Adrenal gland (tissue), 12 donors: ENCODE measurements around the gene SLC8B1. TPM values are rescaled to one million over a fixed set of nuclear protein-coding genes. Genes with fewer than 3 reads are reported as not detected.

Source experiments
- DNase-seq, 7 donors: peaks; one replicate each; pipeline ENCODE4 v3.0.0-alpha.2; 2019 to 2020
- H3K27ac ChIP-seq, 5 donors: fragments of 200-600 bp; sonication (generic) in 4 of 5; 1 replicate in 3 of 5; 2 replicates in 2 of 5; pipeline versions ENCODE4 v1.5.1 to v1.8.0; 2016 to 2020; ENCODE audit warnings: mild to moderate bottlenecking in 1 of 5
- H3K27me3 ChIP-seq: fragments of 200-600 bp; 2 replicates; pipeline ENCODE4 v1.8.0; 2021
- H3K36me3 ChIP-seq, 2 donors: fragments of 200-600 bp; replicated peaks in 1 of 2; 1 replicate in 1 of 2; 2 replicates in 1 of 2; pipeline versions ENCODE4 v1.5.1 to v1.8.0; 2018 to 2022
- H3K4me1 ChIP-seq, 2 donors: fragments of 200-600 bp; replicated peaks in 1 of 2; 1 replicate in 1 of 2; 2 replicates in 1 of 2; pipeline versions ENCODE4 v1.5.1 to v1.8.0; 2018 to 2021
- H3K4me3 ChIP-seq, 4 donors: fragments of 200-600 bp; sonication (generic) in 3 of 4; one replicate each; pipeline ENCODE4 v1.5.1; 2016 to 2018
- H3K9me3 ChIP-seq, 3 donors: fragments of 200-600 bp; sonication (generic) in 1 of 3; replicated peaks in 1 of 3; 1 replicate in 2 of 3; 2 replicates in 1 of 3; pipeline versions ENCODE4 v1.5.1 to v1.8.0; 2016 to 2021
- POLR2A ChIP-seq, 2 donors: fragments of 450-650 bp; IDR thresholded peaks; one replicate each; pipeline ENCODE4 v1.6.1; 2017; ENCODE audit warnings: antibody characterized with exemption in 2 of 2, mild to moderate bottlenecking in 2 of 2, moderate library complexity in 1 of 2
- whole genome bisulfite sequencing, 4 donors: extraction: QIAGEN DNeasy Blood & Tissue Kit in 2 of 4; methylation state at CpG; one replicate each; pipeline versions ENCODE4 v1.1.5 to v1.1.7; 2013 to 2017; 5-methylcytosine and 5-hydroxymethylcytosine counted together
- intact Hi-C, 2 donors: fragments of 100-400 bp; cut with DNase I; formaldehyde crosslinking; loops; one replicate each; pipeline versions ENCODE4 v1.14.1 to v1.15.0; 2022 to 2023
- polyA plus RNA-seq, 3 donors: library from polyadenylated mRNA; stranded (reverse); fragments of 200-250 nt in 2 of 3; fragments of 350-450 nt in 1 of 3; fragmentation: Illumina TruSeq in 1 of 3; extraction: RNeasy Lipid Tissue Mini Kit (QIAGEN cat#74804) in 1 of 3; gene quantifications; one replicate each; pipeline ENCODE4 v1.2.3, GENCODE V29; 2013 to 2014
- total RNA-seq, 9 donors: library from RNA; depleted of rRNA in 4 of 9; stranded (reverse); fragments of >200 nt in 4 of 9; fragments of 120-200 nt in 1 of 9; fragmentation: NEBNext Ultra II Directional in 1 of 9; extraction: Animal tissue kit (Norgen Biotek cat#: 25700) in 1 of 9; gene quantifications; one replicate each; pipeline versions ENCODE4 v1.1.0 to v1.2.4, GENCODE V29; 2013 to 2023
- TF ChIP-seq, protein P1 (sequence below), 6 experiments: fragments of 450-650 bp in 4 of 6; fragments of 200-600 bp in 2 of 6; sonication (generic) in 1 of 6; IDR thresholded peaks; 1 replicate in 5 of 6; 2 replicates in 1 of 6; pipeline versions ENCODE4 v1.5.1 to v1.8.0; 2016 to 2021; ENCODE audit warnings: antibody characterized with exemption in 6 of 6, mild to moderate bottlenecking in 2 of 6, moderate library complexity in 1 of 6
- donor health status: healthy with polysubstance abuse.
- donor health status: Bipolar disorder and iron deficiency.
- donor health status: DM: yes; HTN: yes; CAD: no.
- donor health status: DM: no; HTN: no; CAD: no.
- donor health status: DM: no; HTN: no; CAD: no.
- donor health status: DM: yes; HTN: yes; CAD: no.

Gene SLC8B1
- total and polyA plus RNA-seq, 12 donors: 67.6 to 288 (median 188) TPM

- H3K4me1 ChIP-seq: peaks cover 25 to 54% of the 10 kb centered on the region in 2 donors
- WGBS, 4 donors: 93 to 97% (median 96%) methylated on average over 9 of the region's 9 CpGs
- peak overlapping the region in 4 of 5 donors; percentile 22 to 78 (median 62) for H3K27ac ChIP-seq
- TF ChIP-seq, protein P1, sequence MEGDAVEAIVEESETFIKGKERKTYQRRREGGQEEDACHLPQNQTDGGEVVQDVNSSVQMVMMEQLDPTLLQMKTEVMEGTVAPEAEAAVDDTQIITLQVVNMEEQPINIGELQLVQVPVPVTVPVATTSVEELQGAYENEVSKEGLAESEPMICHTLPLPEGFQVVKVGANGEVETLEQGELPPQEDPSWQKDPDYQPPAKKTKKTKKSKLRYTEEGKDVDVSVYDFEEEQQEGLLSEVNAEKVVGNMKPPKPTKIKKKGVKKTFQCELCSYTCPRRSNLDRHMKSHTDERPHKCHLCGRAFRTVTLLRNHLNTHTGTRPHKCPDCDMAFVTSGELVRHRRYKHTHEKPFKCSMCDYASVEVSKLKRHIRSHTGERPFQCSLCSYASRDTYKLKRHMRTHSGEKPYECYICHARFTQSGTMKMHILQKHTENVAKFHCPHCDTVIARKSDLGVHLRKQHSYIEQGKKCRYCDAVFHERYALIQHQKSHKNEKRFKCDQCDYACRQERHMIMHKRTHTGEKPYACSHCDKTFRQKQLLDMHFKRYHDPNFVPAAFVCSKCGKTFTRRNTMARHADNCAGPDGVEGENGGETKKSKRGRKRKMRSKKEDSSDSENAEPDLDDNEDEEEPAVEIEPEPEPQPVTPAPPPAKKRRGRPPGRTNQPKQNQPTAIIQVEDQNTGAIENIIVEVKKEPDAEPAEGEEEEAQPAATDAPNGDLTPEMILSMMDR (IDR thresholded peaks at IDR 0.05): no peak
- TF ChIP-seq POLR2A (IDR thresholded peaks at IDR 0.05): no peak
- H3K4me3 ChIP-seq: no peak overlapping the region
- intact Hi-C loops: no loop called here
- no peak for DNase-seq
- H3K27me3 ChIP-seq: no peaks in the 10 kb centered on the region
- peaks cover 0 to 36% of the 10 kb centered on the region in 2 donors for H3K36me3 ChIP-seq
- no peaks in the 10 kb centered on the region for H3K9me3 ChIP-seq
Measured at GRCh38 chr12:113263431-113263963, 71.4 kb downstream of the SLC8B1 start.

GRCh38 chr12:113262710-113263109 is 72.2 kb downstream of the SLC8B1 start:
- Histone ChIP-seq H3K9me3 (no peaks in the 10 kb centered on the region), H3K4me3 (no peak overlapping the region), H3K27ac (peak overlapping the region in 4 of 5 donors; percentile 45 to 78 (median 73)), H3K36me3 (peaks cover 0 to 28% of the 10 kb centered on the region in 2 donors), H3K27me3 (no peaks in the 10 kb centered on the region), H3K4me1 (peaks cover 25 to 55% of the 10 kb centered on the region in 2 donors)
- peak in 2 of 7 donors; percentile 39 to 52 for DNase-seq
- TF ChIP-seq POLR2A (IDR thresholded peaks at IDR 0.05): no peak
- TF ChIP-seq, protein P1 (IDR thresholded peaks at IDR 0.05): no peak
- intact Hi-C loops: no loop called here

- peaks cover 0 to 20% of the 10 kb centered on the region in 2 donors for H3K36me3 ChIP-seq
- DNase-seq: peak in 1 of 7 donors; percentile 51
- TF ChIP-seq POLR2A (IDR thresholded peaks at IDR 0.05): no peak
- TF ChIP-seq, protein P1 (IDR thresholded peaks at IDR 0.05): no peak
- peaks cover 25 to 52% of the 10 kb centered on the region in 2 donors for H3K4me1 ChIP-seq
- H3K27me3 ChIP-seq: no peaks in the 10 kb centered on the region
- peak overlapping the region; percentile 34 to 78 (median 68) for H3K27ac ChIP-seq
- 51 to 66% (median 55%) methylated on average over 6 of the region's 6 CpGs for WGBS, 4 donors
- no peaks in the 10 kb centered on the region for H3K9me3 ChIP-seq
- intact Hi-C loops: no loop called here
- no peak overlapping the region for H3K4me3 ChIP-seq
Measured at GRCh38 chr12:113261847-113262470, 73.0 kb downstream of the SLC8B1 start.

DNA sequence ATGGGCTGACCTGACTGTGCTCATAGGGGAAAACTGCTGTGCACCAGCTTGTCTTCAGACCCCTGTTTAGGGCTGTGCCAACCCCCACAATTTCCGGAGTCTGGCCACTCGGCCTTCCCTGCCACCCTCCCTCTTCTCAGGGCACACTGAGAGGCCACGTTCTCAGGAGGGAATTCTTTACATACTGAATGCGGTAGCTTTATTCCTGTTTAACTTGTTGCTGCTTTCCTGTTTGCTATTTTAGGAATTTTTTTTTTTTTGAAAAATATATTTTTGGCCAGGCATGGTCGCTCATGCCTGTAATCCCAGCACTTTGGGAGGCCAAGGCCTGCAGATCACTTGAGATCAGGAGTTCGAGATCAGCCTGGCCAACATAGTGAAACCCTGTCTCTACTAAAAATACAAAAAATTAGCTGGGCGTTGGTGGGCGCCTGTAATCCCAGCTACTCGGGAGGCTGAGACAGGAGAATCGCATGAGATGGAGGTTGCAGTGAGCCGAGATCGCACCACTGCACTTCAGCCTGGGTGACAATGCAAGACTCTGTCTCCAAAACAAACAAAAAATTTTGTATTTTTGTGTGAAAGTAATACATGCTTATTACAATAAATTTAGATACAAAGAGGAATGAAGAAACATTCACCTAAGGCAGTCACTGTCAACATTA is 74.1 kb downstream of the SLC8B1 start:
- 72 to 77% (median 77%) methylated on average over 12 of the region's 12 CpGs for WGBS, 4 donors

More for the DNA sequence above, 74.1 kb downstream of the SLC8B1 start:
- Histone ChIP-seq H3K9me3 (no peaks in the 10 kb centered on the region), H3K4me3 (no peak overlapping the region), H3K27me3 (no peaks in the 10 kb centered on the region), H3K4me1 (peaks cover 25 to 54% of the 10 kb centered on the region in 2 donors), H3K36me3 (peaks cover 0 to 8% of the 10 kb centered on the region in 2 donors), H3K27ac (peak overlapping the region in 4 of 5 donors; percentile 22 to 85 (median 70))
- intact Hi-C loops: no loop called here
- TF ChIP-seq, protein P1 (IDR thresholded peaks at IDR 0.05): no peak
- no peak for TF ChIP-seq POLR2A (IDR thresholded peaks at IDR 0.05)
- DNase-seq: no peak
